Stimulated activated CD4-positive, alpha-beta T cell treated with anti-CD3 and anti-CD28 coated beads, Interleukin-12 subunit alpha, Interleukin-12 subunit beta, amount 100 ng/mL, for 48 hours (primary cell): ENCODE measurements around the gene AOPEP.

ENCODE experiments used
- DNase-seq, 3 donors: peaks; one replicate each; pipeline ENCODE4 v3.0.0-alpha.2; 2020; ENCODE audit warnings: low read depth in 2 of 3, low spot score in 1 of 3

Gene AOPEP

GRCh38 chr9:94714494-94714893 is 12.0 kb upstream of the AOPEP start:
- DNase-seq, result no peak

GRCh38 chr9:94717761-94718160 is 8.7 kb upstream of the AOPEP start:
- DNase-seq, result no peak

- no peak for DNase-seq
These were observed 7.6 kb upstream of the AOPEP start for GRCh38 chr9:94718936-94719335.

GRCh38 chr9:94719878-94720277 is 6.6 kb upstream of the AOPEP start:
- no peak for DNase-seq

GRCh38 chr9:94720846-94721549 is 5.5 kb upstream of the AOPEP start:
- DNase-seq, result no peak

- DNase-seq, result no peak
These were observed 4.7 kb upstream of the AOPEP start for GRCh38 chr9:94721754-94722153.

- DNase-seq, result no peak
These were observed 1.2 kb upstream of the AOPEP start for GRCh38 chr9:94725293-94725692.

- DNase-seq, result no peak
These were observed 2.2 kb downstream of the AOPEP start for GRCh38 chr9:94728719-94729118.

- DNase-seq, result no peak
These were observed 2.7 kb downstream of the AOPEP start for GRCh38 chr9:94729199-94729598.

- no peak for DNase-seq
These were observed 7.7 kb downstream of the AOPEP start for GRCh38 chr9:94734054-94734754.

- no peak for DNase-seq
These were observed 10.3 kb downstream of the AOPEP start for GRCh38 chr9:94736759-94737158.

GRCh38 chr9:94740145-94740840 is 13.8 kb downstream of the AOPEP start:
- DNase-seq, result no peak

- DNase-seq, result no peak
These were observed 15.4 kb downstream of the AOPEP start for GRCh38 chr9:94741866-94742265.

GRCh38 chr9:94743035-94743954 is 16.8 kb downstream of the AOPEP start:
- no peak for DNase-seq

GRCh38 chr9:94745806-94746540 is 19.5 kb downstream of the AOPEP start:
- no peak for DNase-seq

GRCh38 chr9:94746541-94747370 is 20.3 kb downstream of the AOPEP start:
- no peak for DNase-seq

- no peak for DNase-seq
These were observed 28.5 kb downstream of the AOPEP start for GRCh38 chr9:94754976-94755475.

GRCh38 chr9:94757158-94757557 is 30.7 kb downstream of the AOPEP start:
- no peak for DNase-seq

GRCh38 chr9:94758031-94758430 is 31.5 kb downstream of the AOPEP start:
- DNase-seq, result no peak
